Natural killer cell (primary cell): ENCODE results near the gene LRCOL1. TPM values are rescaled to one million over a fixed set of nuclear protein-coding genes. Genes with fewer than 3 reads are reported as not detected.
A peak's percentile ranks its signal among the peaks of the same experiment; 100 is the strongest.

Source experiments
- ATAC-seq, 3 donors: fragments of 150-1000 bp in 2 of 3; fragments of 200-7000 bp in 1 of 3; cut with Tn5 transposase; 1 replicate in 1 of 3; 2 replicates in 2 of 3; pipeline ENCODE4 v1.10.0; 2021; ENCODE audit warnings: mild to moderate bottlenecking in 2 of 3, moderate library complexity in 2 of 3
- DNase-seq, 2 donors: peaks; one replicate each; pipeline versions ENCODE4 v3.0.0 to v3.0.0-alpha.2; 2013 to 2021; ENCODE audit warnings: mixed read lengths in 1 of 2
- H3K27ac ChIP-seq: one replicate; pipeline ENCODE4 v1.5.1; 2013; ENCODE audit warnings: mild to moderate bottlenecking, low read length
- H3K27me3 ChIP-seq: one replicate; pipeline ENCODE4 v1.6.1; 2013; ENCODE audit warnings: low read length; ENCODE audit not compliant: control insufficient read depth, insufficient read depth
- H3K36me3 ChIP-seq: one replicate; pipeline ENCODE4 v1.6.1; 2013; ENCODE audit warnings: low read length; ENCODE audit not compliant: control insufficient read depth, insufficient read depth
- H3K4me1 ChIP-seq: one replicate; pipeline ENCODE4 v1.6.1; 2013; ENCODE audit warnings: low read length; ENCODE audit not compliant: control insufficient read depth, insufficient read depth
- H3K4me3 ChIP-seq: one replicate; pipeline ENCODE4 v1.5.1; 2013; ENCODE audit warnings: low read length
- H3K9me3 ChIP-seq: one replicate; pipeline ENCODE4 v1.6.1; 2013; ENCODE audit warnings: low read length; ENCODE audit not compliant: control insufficient read depth, insufficient read depth
- H3K27ac Mint-ChIP-seq, 2 donors: one replicate each; pipeline ENCODE4 v1.8.0; 2022; ENCODE audit warnings: mild to moderate bottlenecking in 2 of 2, mixed read lengths in 2 of 2, moderate library complexity in 1 of 2
- H3K27me3 Mint-ChIP-seq, 2 donors: one replicate each; pipeline ENCODE4 v1.8.0; 2022; ENCODE audit warnings: low read depth in 2 of 2, mixed read lengths in 2 of 2
- H3K36me3 Mint-ChIP-seq: one replicate; pipeline ENCODE4 v1.8.0; 2022; ENCODE audit warnings: mixed read lengths
- H3K4me1 Mint-ChIP-seq, 2 donors: one replicate each; pipeline ENCODE4 v1.8.0; 2022; ENCODE audit warnings: mixed read lengths in 2 of 2
- H3K4me3 Mint-ChIP-seq: one replicate; pipeline ENCODE4 v1.8.0; 2022; ENCODE audit warnings: mild to moderate bottlenecking, moderate library complexity, mixed read lengths
- H3K9me3 Mint-ChIP-seq, 2 donors: one replicate each; pipeline ENCODE4 v1.8.0; 2022; ENCODE audit warnings: mixed read lengths in 2 of 2
- CTCF ChIP-seq: fragments of 200-600 bp; IDR thresholded peaks from one replicate; pipeline ENCODE4 v1.8.0; 2022; ENCODE audit warnings: antibody characterized with exemption
- WGBS: methylation state at CpG from one replicate; pipeline ENCODE4 v1.1.7; 2013; ENCODE audit warnings: missing lambda C conversion rate; ENCODE audit not compliant: insufficient coverage; 5-methylcytosine and 5-hydroxymethylcytosine counted together
- intact Hi-C: fragments of 100-400 bp; cut with micrococcal nuclease; formaldehyde crosslinking; loops from one replicate; pipeline ENCODE4 v1.14.2; 2022
- total RNA-seq, 4 donors: library from RNA; stranded (reverse); fragments of 120-200 nt in 1 of 4; gene quantifications; one replicate each; pipeline versions ENCODE4 v1.2.3 to v1.2.4, GENCODE V29; 2013 to 2022

Gene LRCOL1
- total RNA-seq, 3 donors from 2014 or later (not counting 1 experiment from before 2014, with no cell fraction given): not detected

DNA sequence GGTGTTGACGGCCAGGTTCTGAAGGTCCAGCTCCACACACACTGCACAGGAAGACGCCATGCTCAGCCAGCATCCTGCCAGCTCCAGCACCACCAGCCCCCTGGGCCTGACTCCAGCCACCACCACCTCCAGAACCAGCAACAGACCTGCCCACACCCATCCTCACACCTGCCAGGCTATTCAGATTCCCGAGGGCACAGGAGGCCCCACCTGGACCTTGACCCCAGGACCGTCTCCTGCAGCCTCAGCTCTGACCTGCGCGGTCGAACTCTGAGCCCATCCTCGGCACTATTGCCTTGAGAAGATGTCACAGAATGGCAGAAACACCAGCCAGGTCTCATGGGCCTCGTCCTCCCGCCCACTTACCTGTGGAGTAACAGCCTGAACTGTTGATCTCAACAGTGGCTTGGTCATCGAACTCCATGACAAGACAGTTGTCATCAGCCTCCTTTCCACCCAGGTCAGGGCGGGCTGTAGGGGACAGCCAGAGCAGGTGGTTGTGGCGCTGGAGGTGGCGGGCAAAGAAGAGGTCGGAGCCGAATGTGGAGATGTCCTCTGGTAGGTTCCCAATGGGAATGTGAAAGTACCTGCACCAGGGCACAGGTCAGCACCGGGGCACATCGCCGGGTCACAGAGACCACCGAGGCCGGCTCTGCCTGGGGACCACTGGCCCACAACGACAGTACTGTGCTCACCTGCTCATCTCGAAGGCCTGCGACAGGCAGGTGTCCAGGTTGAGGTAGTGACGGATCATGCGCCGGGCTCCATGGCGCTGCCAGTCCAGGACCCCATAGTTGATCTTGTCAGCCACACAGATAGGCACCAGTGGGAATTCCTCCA is 31.6 kb upstream of the LRCOL1 start:
- intact Hi-C loops: no loop called here
- H3K4me1 Mint-ChIP-seq: peaks cover 14 to 20% of the 10 kb centered on the region in 2 donors
- no peaks in the 10 kb centered on the region for H3K27me3 Mint-ChIP-seq
- H3K27ac ChIP-seq: no peak overlapping the region
- ATAC-seq (no peak), DNase-seq (no peak)
- no peaks in the 10 kb centered on the region for H3K9me3 ChIP-seq
- no peaks in the 10 kb centered on the region for H3K36me3 Mint-ChIP-seq
- no peak for TF ChIP-seq CTCF
- no peak overlapping the region for H3K4me3 Mint-ChIP-seq
- peaks cover 5% of the 10 kb centered on the region for H3K4me1 ChIP-seq
- WGBS: 97% methylated on average over 28 of the region's 28 CpGs
- H3K27me3 ChIP-seq: no peaks in the 10 kb centered on the region
- H3K9me3 Mint-ChIP-seq: no peaks in the 10 kb centered on the region
- no peak overlapping the region for H3K27ac Mint-ChIP-seq
- peaks cover 34% of the 10 kb centered on the region for H3K36me3 ChIP-seq
- no peak overlapping the region for H3K4me3 ChIP-seq

- no peaks in the 10 kb centered on the region for H3K27me3 ChIP-seq
- H3K36me3 ChIP-seq: peaks cover 31% of the 10 kb centered on the region
- intact Hi-C loops: no loop called here
- WGBS: 61% methylated on average over 10 of the region's 10 CpGs
- DNase-seq (no peak), ATAC-seq (no peak)
- H3K27ac Mint-ChIP-seq: peak overlapping the region; percentile 6 to 18
- H3K4me3 Mint-ChIP-seq: peak overlapping the region; percentile 35
- no peak overlapping the region for H3K27ac ChIP-seq
- no peaks in the 10 kb centered on the region for H3K27me3 Mint-ChIP-seq
- H3K4me3 ChIP-seq: no peak overlapping the region
- no peaks in the 10 kb centered on the region for H3K36me3 Mint-ChIP-seq
- H3K9me3 ChIP-seq: no peaks in the 10 kb centered on the region
- H3K4me1 ChIP-seq: peaks cover 5% of the 10 kb centered on the region
- H3K9me3 Mint-ChIP-seq: no peaks in the 10 kb centered on the region
- peaks cover 14 to 20% of the 10 kb centered on the region in 2 donors for H3K4me1 Mint-ChIP-seq
- TF ChIP-seq CTCF: no peak
Measured at GRCh38 chr12:132640936-132641335, 30.6 kb upstream of the LRCOL1 start.

- WGBS: 91% methylated on average over 12 of the region's 12 CpGs
- Mint-ChIP-seq H3K4me1 (peaks cover 14 to 20% of the 10 kb centered on the region in 2 donors), H3K27me3 (no peaks in the 10 kb centered on the region), H3K27ac (peak overlapping the region in 1 of 2 donors; percentile 39), H3K9me3 (no peaks in the 10 kb centered on the region), H3K4me3 (no peak overlapping the region), H3K36me3 (no peaks in the 10 kb centered on the region)
- Histone ChIP-seq H3K36me3 (peaks cover 31% of the 10 kb centered on the region), H3K27ac (no peak overlapping the region), H3K27me3 (no peaks in the 10 kb centered on the region), H3K4me3 (no peak overlapping the region), H3K9me3 (no peaks in the 10 kb centered on the region), H3K4me1 (peaks cover 5% of the 10 kb centered on the region)
- TF ChIP-seq CTCF: no peak
- ATAC-seq (no peak), DNase-seq (no peak)
- intact Hi-C loops: no loop called here
Measured at GRCh38 chr12:132639956-132640520, 29.7 kb upstream of the LRCOL1 start.
